Common myeloid progenitor, CD34-positive (primary cell): ENCODE results near the gene PRDM12.

Source experiments
- CTCF ChIA-PET: fragments of 350-600 bp; sonication (Branson Sonifier 250); formaldehyde crosslinking; loops from one replicate; lab custom pipeline; 2021; ENCODE audit warnings: antibody characterized with exemption; lab: Charles Lee
- POLR2A ChIA-PET: fragments of 350-600 bp; sonication (Branson Sonifier 250); formaldehyde crosslinking; loops from one replicate; lab custom pipeline; 2021; ENCODE audit warnings: antibody characterized with exemption; lab: Charles Lee
- DNase-seq, 3 donors: peaks; one replicate each; pipeline versions ENCODE4 v3.0.0 to v3.0.0-alpha.2; 2013
- H3K27ac ChIP-seq, 2 experiments: 1 replicate in 1 of 2; 2 replicates in 1 of 2; pipeline ENCODE4 v1.7.0; 2013; ENCODE audit warnings: inconsistent platforms in 2 of 2, low read length in 2 of 2, mild to moderate bottlenecking in 2 of 2, low read depth in 1 of 2, moderate library complexity in 1 of 2; ENCODE audit not compliant: severe bottlenecking in 2 of 2, insufficient read depth in 1 of 2, poor library complexity in 1 of 2
- H3K27me3 ChIP-seq, 5 experiments: replicated peaks in 2 of 5; 1 replicate in 3 of 5; 2 replicates in 2 of 5; pipeline versions ENCODE4 v1.6.1 to v1.7.0; 2013; ENCODE audit warnings: low read length in 4 of 5, mild to moderate bottlenecking in 2 of 5, moderate library complexity in 2 of 5, inconsistent platforms in 1 of 5; ENCODE audit not compliant: insufficient read depth in 5 of 5, control insufficient read depth in 4 of 5
- H3K36me3 ChIP-seq, 4 experiments: 1 replicate in 2 of 4; 2 replicates in 2 of 4; pipeline versions ENCODE4 v1.6.1 to v1.7.0; 2013; ENCODE audit warnings: low read length in 3 of 4, control low read depth in 1 of 4, mild to moderate bottlenecking in 1 of 4; ENCODE audit not compliant: control insufficient read depth in 4 of 4, insufficient read depth in 4 of 4
- H3K4me1 ChIP-seq, 4 experiments: 1 replicate in 3 of 4; 2 replicates in 1 of 4; pipeline versions ENCODE4 v1.6.1 to v1.7.1; 2013; ENCODE audit warnings: low read length in 3 of 4, mild to moderate bottlenecking in 3 of 4, control low read depth in 1 of 4, inconsistent platforms in 1 of 4, moderate library complexity in 1 of 4; ENCODE audit not compliant: control insufficient read depth in 4 of 4, insufficient read depth in 4 of 4; ENCODE audit errors: control extremely low read depth in 1 of 4
- H3K4me3 ChIP-seq, 7 experiments: 1 replicate in 4 of 7; 2 replicates in 3 of 7; pipeline versions ENCODE4 v1.5.1 to v1.7.0; 2013; ENCODE audit warnings: mild to moderate bottlenecking in 7 of 7, low read length in 6 of 7, moderate library complexity in 6 of 7, inconsistent platforms in 2 of 7, low read depth in 2 of 7, control low read depth in 1 of 7; ENCODE audit not compliant: insufficient read depth in 4 of 7, control insufficient read depth in 1 of 7; ENCODE audit errors: extremely low read depth in 1 of 7
- H3K9me3 ChIP-seq, 5 experiments: 1 replicate in 4 of 5; 2 replicates in 1 of 5; pipeline versions ENCODE4 v1.6.1 to v1.7.1; 2013; ENCODE audit warnings: low read length in 4 of 5, mild to moderate bottlenecking in 2 of 5, inconsistent platforms in 1 of 5, low read depth in 1 of 5, moderate library complexity in 1 of 5; ENCODE audit not compliant: control insufficient read depth in 4 of 5, insufficient read depth in 2 of 5; ENCODE audit errors: control extremely low read depth in 1 of 5
- WGBS: methylation state at CpG from one replicate; pipeline ENCODE4 v1.1.5; 2013; ENCODE audit not compliant: insufficient coverage; 5-methylcytosine and 5-hydroxymethylcytosine counted together

Gene PRDM12

GRCh38 chr9:130732136-130732535 is 67.7 kb downstream of the PRDM12 start:
- CTCF ChIA-PET, result interaction anchor here (0.6 to 1.7 kb wide), 6 partner anchors 12 to 132 kb away, joined by 3 to 7 read pairs (median 3); no protein-coding TSS in a partner anchor
- H3K27ac ChIP-seq, result no peak overlapping the region
- 100% methylated on average over 2 of the region's 2 CpGs for WGBS

More at GRCh38 chr9:130732136-130732535, 67.7 kb downstream of the PRDM12 start:
- DNase-seq, result peak; percentile 18 to 26 (median 26)
- H3K4me1 ChIP-seq, result peaks cover 0 to 2% (median 1%) of the 10 kb centered on the region in 4 experiments
- H3K9me3 ChIP-seq, result peaks cover 0 to 2% (median 0%) of the 10 kb centered on the region in 5 experiments
- POLR2A ChIA-PET, result no interaction called here
- H3K4me3 ChIP-seq, result no peak overlapping the region
- H3K27me3 ChIP-seq, result no peaks in the 10 kb centered on the region
- H3K36me3 ChIP-seq, result peaks cover 0 to 3% (median 0%) of the 10 kb centered on the region in 4 experiments
